Renal cortical epithelial cell (primary cell): Measurements from ENCODE around the gene TROAP. TPM values are rescaled to one million over a fixed set of nuclear protein-coding genes. Genes with fewer than 3 reads are reported as not detected.
"Not testable (repeated sequence)": the region's sequence is repeated elsewhere in the genome, so short reads cannot be mapped to it uniquely, and the experiment has no call there.

ENCODE experiments used
- DNase-seq: peaks from one replicate; pipeline ENCODE4 v3.0.0-alpha.2; 2011; ENCODE audit warnings: low read depth
- total RNA-seq: library from RNA; depleted of rRNA; stranded (reverse); fragments of >200 nt; gene quantifications from 2 replicates; pipeline ENCODE4 v1.2.3, GENCODE V29; 2014

Gene TROAP
- 0.60 and 6.6 TPM in 2 replicates for total RNA-seq

GRCh38 chr12:49322708-49323523, at the start of gene TROAP:
Gene TROAP, plus strand, starts transcription at chr12:49323255. Its CDS starts 354 bp downstream, at chr12:49323609.
- DNase-seq: peak; percentile 96

- DNase-seq: no peak
Observed at GRCh38 chr12:49273726-49274395, 49.2 kb upstream of the TROAP start.

GRCh38 chr12:49274396-49275069, 48.5 kb upstream of the TROAP start:
- DNase-seq: no peak

GRCh38 chr12:49276304-49277290, 46.5 kb upstream of the TROAP start:
- no peak for DNase-seq

GRCh38 chr12:49277466-49277865, 45.6 kb upstream of the TROAP start:
- DNase-seq: no peak

GRCh38 chr12:49279706-49280159, 43.3 kb upstream of the TROAP start:
- DNase-seq: peak; percentile 69

- not testable (repeated sequence) for DNase-seq
Observed at GRCh38 chr12:49280545-49280944, 42.5 kb upstream of the TROAP start.

GRCh38 chr12:49282302-49282701, 40.8 kb upstream of the TROAP start:
- DNase-seq: no peak

GRCh38 chr12:49282740-49283375, 40.2 kb upstream of the TROAP start:
- DNase-seq: not testable (repeated sequence)

GRCh38 chr12:49283541-49284429, 39.3 kb upstream of the TROAP start:
- no peak for DNase-seq

GRCh38 chr12:49284672-49285071, 38.4 kb upstream of the TROAP start:
- no peak for DNase-seq

- no peak for DNase-seq
Observed at GRCh38 chr12:49287876-49288275, 35.2 kb upstream of the TROAP start.

- DNase-seq: peak; percentile 40
Observed at GRCh38 chr12:49288412-49288853, 34.6 kb upstream of the TROAP start.

GRCh38 chr12:49288922-49289555, 34.0 kb upstream of the TROAP start:
- DNase-seq: no peak

GRCh38 chr12:49292729-49293055, 30.4 kb upstream of the TROAP start:
- no peak for DNase-seq

GRCh38 chr12:49293056-49293956, 29.7 kb upstream of the TROAP start:
- DNase-seq: no peak

- DNase-seq: no peak
Observed at GRCh38 chr12:49294086-49294803, 28.8 kb upstream of the TROAP start.

- DNase-seq: no peak
Observed at GRCh38 chr12:49294804-49295081, 28.3 kb upstream of the TROAP start.
